Keratinocyte (primary cell): Measurements from ENCODE around the gene PPP1R12A.

Experiments used
- CTCF ChIP-seq, 3 experiments: IDR thresholded peaks in 1 of 3; conservative IDR thresholded peaks in 1 of 3; optimal IDR thresholded peaks in 1 of 3; 2 replicates in 2 of 3; 3 replicates in 1 of 3; pipeline versions ENCODE3 to v1.5.1; 2011; ENCODE audit warnings: low read length in 3 of 3, mild to moderate bottlenecking in 3 of 3, moderate library complexity in 2 of 3, control low read depth in 1 of 3, inconsistent platforms in 1 of 3; ENCODE audit not compliant: insufficient read depth in 2 of 3; ENCODE audit errors: extremely low read depth in 1 of 3
- EZH2 ChIP-seq: IDR thresholded peaks from one replicate; pipeline ENCODE4 v1.6.1; 2012; ENCODE audit warnings: inconsistent platforms, mild to moderate bottlenecking, low read length, moderate library complexity

GRCh38 chr12:79763766-79764452 is 171.0 kb downstream of the PPP1R12A start:
- TF ChIP-seq CTCF (optimal IDR thresholded peaks at IDR 0.05 in 1 of 3, IDR thresholded peaks at IDR 0.05 in 1 of 3, conservative IDR thresholded peaks at IDR 0.05 in 1 of 3; ENCODE audit: extremely low read depth in 1 of 3, insufficient read depth in 2 of 3, low read length in 3 of 3) (no peak), EZH2 (no peak)
